ENCODE measurements around the gene AGBL4.

AGBL4 gene

GRCh38 chr1:49526672-49527071 is 497.1 kb downstream of the AGBL4 start:
- Histone ChIP-seq H3K4me3 (ENCODE audit: low read depth, low read length, poor library complexity, severe bottlenecking) (no peak overlapping the region), H3K36me3 (ENCODE audit: insufficient read depth, low read length) (no peaks in the 10 kb centered on the region), H3K4me1 (ENCODE audit: insufficient read depth, low read length, severe bottlenecking) (no peaks in the 10 kb centered on the region), H2AFZ (ENCODE audit: low read length) (no peak overlapping the region), H3F3A (ENCODE audit: insufficient read depth, low read length) (no peaks in the 10 kb centered on the region), H4K20me1 (ENCODE audit: insufficient read depth, low read length) (no peaks in the 10 kb centered on the region), H3K27me3 (ENCODE audit: insufficient read depth, low read length) (no peaks in the 10 kb centered on the region), H3K9me2 (ENCODE audit: low read depth, low read length) (no peaks in the 10 kb centered on the region), H3K79me2 (ENCODE audit: insufficient read depth, low read length) (no peaks in the 10 kb centered on the region), H3K9ac (ENCODE audit: low read length) (no peak overlapping the region), H3K9me3 (ENCODE audit: low read length) (no peaks in the 10 kb centered on the region), H3K27ac (ENCODE audit: low read depth, low read length, poor library complexity, severe bottlenecking) (no peak overlapping the region), H3K4me2 (ENCODE audit: low read length) (no peak overlapping the region)
- TF ChIP-seq CTCF (IDR thresholded peaks at IDR 0.05; ENCODE audit: low read length) (no peak), EZH2 (IDR thresholded peaks at IDR 0.05; ENCODE audit: borderline replicate concordance, low read length) (no peak)

- no peak overlapping the region for H3K27ac ChIP-seq (ENCODE audit: low read depth, low read length, poor library complexity, severe bottlenecking)
- H3K27me3 ChIP-seq (ENCODE audit: insufficient read depth, low read length): no peaks in the 10 kb centered on the region
- no peaks in the 10 kb centered on the region for H3K36me3 ChIP-seq (ENCODE audit: insufficient read depth, low read length)
- no peaks in the 10 kb centered on the region for H3F3A ChIP-seq (ENCODE audit: insufficient read depth, low read length)
- H3K4me3 ChIP-seq (ENCODE audit: low read depth, low read length, poor library complexity, severe bottlenecking): no peak overlapping the region
- H3K79me2 ChIP-seq (ENCODE audit: insufficient read depth, low read length): no peaks in the 10 kb centered on the region
- H2AFZ ChIP-seq (ENCODE audit: low read length): no peak overlapping the region
- no peak overlapping the region for H3K9ac ChIP-seq (ENCODE audit: low read length)
- TF ChIP-seq CTCF (IDR thresholded peaks at IDR 0.05; ENCODE audit: low read length) (no peak), EZH2 (IDR thresholded peaks at IDR 0.05; ENCODE audit: borderline replicate concordance, low read length) (no peak)
- H4K20me1 ChIP-seq (ENCODE audit: insufficient read depth, low read length): no peaks in the 10 kb centered on the region
- no peaks in the 10 kb centered on the region for H3K9me3 ChIP-seq (ENCODE audit: low read length)
- no peak overlapping the region for H3K4me2 ChIP-seq (ENCODE audit: low read length)
- no peaks in the 10 kb centered on the region for H3K9me2 ChIP-seq (ENCODE audit: low read depth, low read length)
- H3K4me1 ChIP-seq (ENCODE audit: insufficient read depth, low read length, severe bottlenecking): no peaks in the 10 kb centered on the region
Measured at GRCh38 chr1:49523764-49524163, 500.0 kb downstream of the AGBL4 start.

- Histone ChIP-seq H3K4me2 (ENCODE audit: low read length) (no peak overlapping the region), H4K20me1 (ENCODE audit: insufficient read depth, low read length) (no peaks in the 10 kb centered on the region), H3K4me1 (ENCODE audit: insufficient read depth, low read length, severe bottlenecking) (no peaks in the 10 kb centered on the region), H3K27me3 (ENCODE audit: insufficient read depth, low read length) (no peaks in the 10 kb centered on the region), H2AFZ (ENCODE audit: low read length) (no peak overlapping the region), H3K27ac (ENCODE audit: low read depth, low read length, poor library complexity, severe bottlenecking) (no peak overlapping the region), H3K4me3 (ENCODE audit: low read depth, low read length, poor library complexity, severe bottlenecking) (no peak overlapping the region), H3K36me3 (ENCODE audit: insufficient read depth, low read length) (no peaks in the 10 kb centered on the region), H3F3A (ENCODE audit: insufficient read depth, low read length) (no peaks in the 10 kb centered on the region), H3K9me2 (ENCODE audit: low read depth, low read length) (no peaks in the 10 kb centered on the region), H3K9ac (ENCODE audit: low read length) (no peak overlapping the region), H3K79me2 (ENCODE audit: insufficient read depth, low read length) (no peaks in the 10 kb centered on the region), H3K9me3 (ENCODE audit: low read length) (no peaks in the 10 kb centered on the region)
- no peak for TF ChIP-seq CTCF (IDR thresholded peaks at IDR 0.05; ENCODE audit: low read length)
- TF ChIP-seq EZH2 (IDR thresholded peaks at IDR 0.05; ENCODE audit: borderline replicate concordance, low read length): no peak
Measured at GRCh38 chr1:49466961-49467360, 556.8 kb downstream of the AGBL4 start.

Data from OCI-LY1 (cell line).